ENCODE data around the gene PRKG1.
"Not testable (repeated sequence)": the region's sequence is repeated elsewhere in the genome, so short reads cannot be mapped to it uniquely, and the experiment has no call there.

Gene PRKG1

GRCh38 chr10:51231754-51232153, 157.5 kb downstream of the PRKG1 start:
- DNase-seq, result no peak

GRCh38 chr10:51233337-51234100, 159.2 kb downstream of the PRKG1 start:
- DNase-seq, result no peak

GRCh38 chr10:51235865-51236264, 161.6 kb downstream of the PRKG1 start:
- DNase-seq, result no peak

GRCh38 chr10:51239006-51239405, 164.7 kb downstream of the PRKG1 start:
- no peak for DNase-seq

GRCh38 chr10:51241461-51241860, 167.2 kb downstream of the PRKG1 start:
- no peak for DNase-seq

- no peak for DNase-seq
Observed at GRCh38 chr10:51242393-51242792, 168.1 kb downstream of the PRKG1 start.

GRCh38 chr10:51244309-51244708, 170.0 kb downstream of the PRKG1 start:
- no peak for DNase-seq

- no peak for DNase-seq
Observed at GRCh38 chr10:51244748-51245490, 170.6 kb downstream of the PRKG1 start.

- DNase-seq, result no peak
Observed at GRCh38 chr10:51246156-51246555, 171.9 kb downstream of the PRKG1 start.

GRCh38 chr10:51250278-51250920, 176.1 kb downstream of the PRKG1 start:
- no peak for DNase-seq

GRCh38 chr10:51251110-51251509, 176.8 kb downstream of the PRKG1 start:
- no peak for DNase-seq

- DNase-seq, result no peak
Observed at GRCh38 chr10:51255381-51255780, 181.1 kb downstream of the PRKG1 start.

GRCh38 chr10:51257511-51258248, 183.4 kb downstream of the PRKG1 start:
- DNase-seq, result no peak

GRCh38 chr10:51260376-51260775, 186.1 kb downstream of the PRKG1 start:
- no peak for DNase-seq

- DNase-seq, result no peak
Observed at GRCh38 chr10:51266496-51266895, 192.2 kb downstream of the PRKG1 start.

- not testable (repeated sequence) for DNase-seq
Observed at GRCh38 chr10:51267980-51268570, 193.8 kb downstream of the PRKG1 start.

- no peak for DNase-seq
Observed at GRCh38 chr10:51269821-51270220, 195.5 kb downstream of the PRKG1 start.

GRCh38 chr10:51270936-51271530, 196.7 kb downstream of the PRKG1 start:
- no peak for DNase-seq

GRCh38 chr10:51272099-51272498, 197.8 kb downstream of the PRKG1 start:
- DNase-seq, result not testable (repeated sequence)

- DNase-seq, result no peak
Observed at GRCh38 chr10:51272555-51272954, 198.3 kb downstream of the PRKG1 start.

- DNase-seq, result no peak
Observed at GRCh38 chr10:51273574-51273973, 199.3 kb downstream of the PRKG1 start.

GRCh38 chr10:51276097-51276496, 201.8 kb downstream of the PRKG1 start:
- not testable (repeated sequence) for DNase-seq

Measured in CD4-positive, alpha-beta T cell treated with Interleukin-12 subunit alpha and Interleukin-12 subunit beta, for 1 hour (primary cell).